ENCODE results near the gene ADCY4.
"Not testable (repeated sequence)": the region's sequence is repeated elsewhere in the genome, so short reads cannot be mapped to it uniquely, and the experiment has no call there.

Gene ADCY4

GRCh38 chr14:24366721-24367513, 32.0 kb upstream of the ADCY4 start:
- DNase-seq (ENCODE audit: low spot score) = peak; percentile 7

GRCh38 chr14:24366413-24366720, 31.5 kb upstream of the ADCY4 start:
- DNase-seq (ENCODE audit: low spot score) = no peak

- DNase-seq (ENCODE audit: low spot score) = peak; percentile 68
Measured at GRCh38 chr14:24365600-24366412, 30.9 kb upstream of the ADCY4 start.

DNA sequence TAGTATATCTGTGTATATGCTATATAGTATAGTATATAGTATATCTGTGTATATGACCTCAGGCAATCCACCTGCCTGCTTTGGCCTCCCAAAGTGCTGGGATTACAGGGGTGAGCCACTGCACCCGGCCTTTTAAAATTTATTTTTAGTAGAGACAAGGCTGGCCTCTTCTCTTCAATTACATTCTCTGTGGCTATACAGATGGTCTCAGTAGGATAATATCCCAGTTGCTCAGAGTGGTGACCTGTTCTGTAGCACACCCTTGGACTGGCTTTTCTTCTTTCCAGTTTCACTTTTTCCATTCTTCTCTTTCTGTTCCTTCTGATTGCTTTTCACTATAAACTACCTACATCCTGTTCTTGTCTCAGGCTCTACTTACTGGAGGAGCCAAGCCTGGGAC, 30.0 kb upstream of the ADCY4 start:
- no peak for DNase-seq (ENCODE audit: low spot score)

DNA sequence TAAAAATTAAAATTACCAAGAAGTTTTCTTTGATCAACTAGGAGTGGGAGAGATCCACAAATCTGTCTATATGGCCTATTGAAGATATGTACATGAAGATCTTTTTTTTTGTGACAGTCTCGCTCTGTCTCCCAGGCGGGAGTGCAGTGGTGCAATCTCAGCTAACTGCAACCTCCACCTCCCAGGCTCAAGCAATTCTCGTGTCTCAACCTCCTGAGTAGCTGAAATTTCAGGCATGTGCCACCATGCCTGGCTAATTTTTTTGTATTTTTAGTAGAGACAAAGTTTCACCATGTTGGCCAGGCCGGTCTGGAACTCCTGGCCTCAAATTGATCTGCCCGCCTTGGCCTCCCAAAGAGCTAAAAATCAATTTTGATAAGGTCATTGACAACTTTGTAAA, 28.5 kb upstream of the ADCY4 start:
- no peak for DNase-seq (ENCODE audit: low spot score)

DNA sequence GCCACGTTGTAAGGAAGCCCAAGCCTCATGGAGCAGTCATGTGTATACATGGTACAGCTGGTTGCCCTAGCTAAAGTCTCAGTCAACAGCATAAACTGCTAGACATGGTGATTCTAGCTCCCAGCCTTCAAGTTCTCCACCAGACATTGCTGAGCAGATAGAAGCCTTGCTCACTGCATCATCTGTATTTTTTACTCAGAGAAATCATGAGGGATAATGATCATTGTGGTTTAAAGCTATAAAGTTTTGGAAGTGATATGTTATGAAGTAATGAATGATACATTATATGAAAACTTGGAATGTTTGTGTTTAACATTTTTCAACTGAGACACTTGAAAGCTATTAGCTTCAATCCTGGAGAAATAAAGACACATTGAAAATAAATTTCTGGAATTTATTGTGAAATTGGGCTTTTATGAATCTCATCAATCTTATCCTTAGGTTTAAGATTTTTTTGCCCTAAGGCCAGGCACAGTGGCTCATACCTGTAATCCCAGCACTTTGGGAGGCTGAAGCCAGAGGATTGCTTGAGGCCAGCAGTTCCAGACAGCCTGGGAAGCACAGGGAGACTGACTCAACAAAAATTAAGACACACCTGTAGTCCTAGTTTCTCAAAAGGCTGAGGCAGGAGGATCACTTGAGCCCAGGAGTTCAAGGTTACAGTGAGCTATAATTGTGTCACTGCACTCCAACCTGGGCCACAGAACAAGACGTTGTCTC, 27.5 kb upstream of the ADCY4 start:
- DNase-seq (ENCODE audit: low spot score) = no peak

GRCh38 chr14:24361326-24361725, 26.5 kb upstream of the ADCY4 start:
- no peak for DNase-seq (ENCODE audit: low spot score)

DNA sequence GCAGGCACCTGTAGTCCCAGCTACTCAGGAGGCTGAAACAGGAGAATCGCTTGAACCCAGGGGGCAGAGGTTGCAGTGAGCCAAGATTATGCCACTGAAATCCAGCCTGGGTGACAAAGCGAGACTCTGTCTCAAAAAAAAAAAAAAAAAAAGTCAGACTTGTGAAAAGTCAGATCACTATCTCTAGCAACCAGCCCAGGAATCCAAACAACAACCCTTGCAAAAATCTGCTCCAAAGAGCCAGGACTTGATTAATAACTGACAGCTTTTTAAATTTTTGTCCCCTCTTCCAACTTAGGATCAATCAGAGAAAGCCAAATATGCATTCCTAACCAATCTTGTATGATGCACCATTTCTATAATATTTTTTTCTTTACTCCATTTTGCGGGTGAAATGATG, 25.4 kb upstream of the ADCY4 start:
- no peak for DNase-seq (ENCODE audit: low spot score)

DNA sequence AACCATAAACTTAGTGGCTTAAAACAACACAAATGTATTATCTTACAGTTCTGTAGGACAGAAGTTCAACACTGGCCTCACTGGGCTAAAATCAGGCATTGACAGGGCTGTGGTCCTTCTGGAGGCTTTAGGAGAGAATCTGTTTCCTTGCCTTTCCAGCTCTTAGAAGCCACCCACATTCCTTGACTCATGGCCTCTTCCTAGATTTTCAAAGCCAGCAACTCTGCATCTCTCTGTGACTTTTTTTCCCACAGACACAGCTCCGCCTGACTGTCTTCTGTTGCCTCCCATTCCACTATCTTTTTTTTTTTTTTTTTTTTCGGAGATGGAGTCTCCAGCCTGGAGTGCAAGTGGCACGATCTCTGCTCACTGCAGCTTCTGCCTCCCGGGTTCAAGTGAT, 21.3 kb upstream of the ADCY4 start:
- DNase-seq (ENCODE audit: low spot score) = no peak

DNA sequence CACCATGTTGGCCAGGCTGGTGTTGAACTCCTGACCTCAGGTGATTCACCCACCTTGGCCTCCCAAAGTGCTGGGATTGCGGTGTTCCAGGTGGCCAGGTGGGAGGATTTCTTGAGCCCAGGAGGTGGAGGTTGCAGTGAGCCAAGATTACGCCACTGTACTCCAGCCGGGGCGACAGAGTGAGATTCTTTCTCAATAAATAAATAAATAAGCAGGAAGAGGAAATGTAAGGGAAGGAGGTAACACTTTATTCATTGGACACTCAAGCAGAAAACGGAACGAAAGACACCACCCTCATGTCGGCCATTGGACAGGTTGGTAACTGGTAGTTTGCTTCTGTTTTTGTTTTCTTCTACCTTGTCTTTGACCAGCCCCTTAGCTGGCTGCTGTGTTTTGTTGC, 20.1 kb upstream of the ADCY4 start:
- DNase-seq (ENCODE audit: low spot score) = no peak

- not testable (repeated sequence) for DNase-seq (ENCODE audit: low spot score)
Measured at GRCh38 chr14:24354482-24354825, 19.6 kb upstream of the ADCY4 start.

DNA sequence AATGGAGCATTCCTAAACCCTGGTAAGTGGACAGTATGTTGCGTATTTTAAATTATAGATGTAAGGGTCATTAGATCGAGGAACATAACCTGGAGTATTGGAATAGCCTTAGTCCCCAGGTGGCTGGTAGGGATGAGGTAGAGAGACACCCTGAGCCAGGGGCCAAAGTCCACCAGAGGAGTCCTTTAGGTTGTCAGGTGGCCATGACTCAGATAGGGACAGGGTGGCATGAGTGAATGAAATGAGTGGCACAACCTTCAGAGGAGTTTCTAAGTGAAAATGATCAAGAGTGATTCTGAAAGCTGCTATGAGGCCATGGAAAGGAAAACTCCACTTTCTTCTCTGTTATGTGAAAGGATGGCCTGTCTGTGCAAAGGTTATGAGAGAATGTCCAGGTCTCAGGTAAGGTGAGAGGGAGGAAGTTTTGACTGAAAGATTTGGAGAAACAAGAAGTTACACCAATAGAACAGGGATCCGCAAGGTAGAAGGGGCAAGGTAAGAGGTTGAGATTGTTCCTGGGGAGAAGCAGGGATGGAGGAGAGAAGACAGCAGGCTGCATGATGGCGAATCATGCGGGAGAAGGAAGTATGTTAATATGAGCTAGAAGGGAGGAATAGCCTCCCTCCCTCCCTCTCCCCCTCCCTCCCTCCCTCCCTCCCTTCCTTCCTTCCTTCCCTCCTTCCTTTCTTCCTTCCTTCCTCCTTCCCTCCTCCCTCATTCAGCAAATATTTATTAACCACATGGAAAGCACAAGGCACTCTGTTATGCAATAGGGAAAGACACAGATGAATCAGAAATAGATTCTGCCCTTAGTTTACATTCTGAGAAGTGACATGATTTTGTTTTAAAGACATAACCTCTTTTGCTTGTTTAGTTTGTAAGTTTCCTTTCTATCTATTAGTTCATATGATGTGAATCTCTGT, 18.9 kb upstream of the ADCY4 start:
- DNase-seq (ENCODE audit: low spot score) = no peak

- DNase-seq (ENCODE audit: low spot score) = no peak
Measured at GRCh38 chr14:24351517-24351916, 16.6 kb upstream of the ADCY4 start.

DNA sequence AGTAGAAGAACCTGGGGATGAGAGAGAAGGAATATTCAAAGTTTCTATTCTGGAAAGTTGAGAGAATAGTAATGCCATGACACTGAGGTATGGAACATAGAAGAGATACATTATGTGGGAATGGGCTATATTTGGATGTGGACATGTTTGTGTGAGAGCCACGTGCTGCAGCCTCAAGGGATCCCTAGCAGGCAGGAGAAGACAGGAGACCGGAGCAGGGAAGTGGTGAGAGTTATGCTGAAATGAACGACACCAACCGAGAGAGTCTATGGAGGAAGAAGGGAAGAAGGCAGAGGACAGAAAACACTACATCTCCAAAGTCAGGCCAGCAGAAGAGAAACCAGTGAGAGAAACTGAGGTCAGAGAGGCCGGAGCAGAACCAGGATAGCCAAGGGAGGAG, 14.9 kb upstream of the ADCY4 start:
- DNase-seq (ENCODE audit: low spot score) = no peak

GRCh38 chr14:24348186-24348585, 13.3 kb upstream of the ADCY4 start:
- no peak for DNase-seq (ENCODE audit: low spot score)

GRCh38 chr14:24347134-24347533, 12.3 kb upstream of the ADCY4 start:
- no peak for DNase-seq (ENCODE audit: low spot score)

DNA sequence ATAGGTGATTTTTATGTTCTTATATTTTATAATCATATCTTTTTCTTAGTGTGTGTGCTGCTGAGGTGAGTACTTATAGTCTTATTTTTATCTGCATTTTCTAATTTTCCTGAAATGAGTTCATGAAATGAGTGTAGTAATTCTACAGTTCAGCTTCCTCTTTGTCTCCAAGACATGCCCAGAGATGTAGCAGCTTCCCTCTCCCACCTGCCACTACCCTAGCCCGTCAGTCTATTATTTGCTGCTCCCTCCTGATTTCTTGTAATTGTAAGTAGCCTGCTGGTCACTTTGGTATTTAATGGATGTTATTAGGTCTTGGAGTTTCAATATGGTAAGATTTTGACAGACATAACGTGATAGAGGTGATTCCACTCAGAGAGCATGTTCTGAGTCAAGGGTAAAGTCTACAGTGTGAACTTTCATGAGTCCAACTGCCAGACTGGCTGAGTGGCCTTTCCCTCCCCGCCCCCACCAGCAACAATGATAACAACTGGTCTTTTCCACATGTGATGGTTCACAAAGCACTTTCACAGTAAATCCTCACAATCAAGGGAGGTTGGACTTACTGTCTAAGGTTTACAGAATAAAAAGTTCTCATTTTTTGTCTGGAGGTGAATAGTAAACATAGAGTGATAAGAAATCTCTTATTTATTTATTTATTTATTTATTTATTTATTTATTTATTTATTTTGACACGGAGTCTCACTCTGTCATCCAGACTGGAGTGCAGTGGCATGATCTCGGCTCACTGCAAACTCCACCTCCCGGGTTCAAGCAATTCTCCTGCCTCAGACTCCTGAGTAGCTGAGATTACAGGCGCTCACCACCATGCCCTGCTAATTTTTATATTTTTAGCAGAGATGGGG, 9.2 kb upstream of the ADCY4 start:
- no peak for DNase-seq (ENCODE audit: low spot score)

- no peak for DNase-seq (ENCODE audit: low spot score)
Measured at GRCh38 chr14:24342889-24343288, 8.0 kb upstream of the ADCY4 start.

GRCh38 chr14:24340606-24341005, 5.7 kb upstream of the ADCY4 start:
- DNase-seq (ENCODE audit: low spot score) = no peak

DNA sequence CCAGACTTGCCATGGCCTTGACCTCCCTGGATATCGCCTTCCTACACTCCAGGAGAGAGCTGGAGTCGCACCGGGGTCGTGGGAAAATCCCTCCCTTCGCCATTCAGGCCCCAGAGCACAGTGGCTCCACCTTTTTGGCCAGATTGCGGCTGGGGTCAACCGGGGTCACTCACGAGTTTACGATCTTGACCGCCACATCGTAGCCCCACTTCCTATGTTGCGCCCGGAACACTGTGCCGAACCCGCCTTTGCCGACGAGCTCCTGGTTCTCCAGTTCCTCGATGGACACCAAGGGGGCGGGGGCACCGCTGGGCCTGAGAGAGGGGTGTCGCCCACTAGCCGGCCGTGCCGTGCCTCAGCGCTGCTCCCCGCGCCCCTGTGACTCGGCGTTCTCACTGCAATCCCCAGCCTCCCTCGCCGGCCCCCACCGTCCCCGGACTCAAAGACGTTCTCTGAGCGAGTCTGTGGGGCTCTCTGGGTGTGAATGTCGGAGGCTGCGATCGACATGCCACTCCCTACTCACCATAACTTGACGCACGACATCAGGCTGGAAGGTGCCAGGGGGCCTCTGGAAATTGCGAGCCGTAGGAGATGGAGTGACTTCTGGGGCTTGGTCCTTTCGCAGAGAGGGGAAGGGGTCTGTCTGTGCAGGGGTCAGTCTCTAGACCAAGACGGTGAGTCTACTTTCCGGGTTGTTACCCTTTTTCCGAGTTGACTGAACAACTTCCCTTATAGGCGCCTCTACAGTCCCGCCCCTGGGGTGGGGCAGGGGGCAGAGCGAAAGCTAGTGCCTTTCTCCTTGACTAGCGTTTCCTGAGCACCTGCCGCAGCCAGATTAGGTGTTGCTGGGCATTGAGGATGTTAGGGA, 4.6 kb upstream of the ADCY4 start, which contains the start of gene RIPK3:
Gene RIPK3, minus strand, starts transcription at position 708 of the 868 bp plus-strand sequence. Its CDS starts 165 bp downstream, at position 543.
- DNase-seq (ENCODE audit: low spot score) = peak; percentile 75

Measured in CD4-positive, alpha-beta T cell treated with Interleukin-2 at 100 ng/mL for 4 hours (primary cell).